HG02938 (cell line): ENCODE measurements around the gene MEGF6.
"Not testable (repeated sequence)": the region's sequence is repeated elsewhere in the genome, so short reads cannot be mapped to it uniquely, and the experiment has no call there.

Experiments used
- ATAC-seq: cut with Tn5 transposase; IDR thresholded peaks from one replicate; pipeline ENCODE4 v1.9.1; 2021; ENCODE audit warnings: mild to moderate bottlenecking, moderate library complexity; ENCODE audit not compliant: unreplicated experiment

Gene MEGF6

DNA sequence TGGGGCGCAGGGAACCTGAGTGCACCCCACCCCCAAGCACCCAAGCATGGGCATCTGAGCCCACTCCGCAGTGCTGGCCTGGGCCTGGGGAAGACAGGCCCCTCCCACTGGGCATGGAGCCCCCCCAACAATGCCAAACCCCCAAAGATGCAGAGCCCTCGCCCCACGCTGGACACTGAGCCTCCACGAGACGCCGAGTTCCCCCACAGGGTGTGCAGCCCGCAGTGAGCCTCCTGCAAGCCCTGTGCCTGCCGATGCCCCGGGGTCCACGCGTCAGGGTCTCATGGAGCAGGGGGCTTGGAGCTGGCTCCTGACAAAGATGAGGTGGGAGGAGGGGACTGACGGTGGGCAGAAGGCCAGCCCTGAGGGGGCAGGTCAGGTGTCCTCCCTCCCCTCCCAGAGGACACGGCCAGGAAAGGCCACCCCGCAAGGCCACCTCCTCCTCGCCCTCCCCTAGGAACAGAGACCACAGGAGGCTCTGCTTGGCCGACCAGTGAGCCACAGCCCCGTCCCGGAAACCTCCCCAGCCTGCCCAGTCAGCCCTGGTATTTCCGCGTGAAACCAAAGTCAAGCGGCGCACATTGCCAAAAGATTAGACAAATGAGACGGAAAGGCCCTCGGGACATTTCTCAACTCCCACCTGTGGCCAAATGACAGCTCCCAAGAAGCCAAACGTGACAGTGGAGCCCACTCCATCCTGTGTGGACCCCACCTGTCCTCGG is 33.4 kb downstream of the MEGF6 start:
- ATAC-seq = no peak

DNA sequence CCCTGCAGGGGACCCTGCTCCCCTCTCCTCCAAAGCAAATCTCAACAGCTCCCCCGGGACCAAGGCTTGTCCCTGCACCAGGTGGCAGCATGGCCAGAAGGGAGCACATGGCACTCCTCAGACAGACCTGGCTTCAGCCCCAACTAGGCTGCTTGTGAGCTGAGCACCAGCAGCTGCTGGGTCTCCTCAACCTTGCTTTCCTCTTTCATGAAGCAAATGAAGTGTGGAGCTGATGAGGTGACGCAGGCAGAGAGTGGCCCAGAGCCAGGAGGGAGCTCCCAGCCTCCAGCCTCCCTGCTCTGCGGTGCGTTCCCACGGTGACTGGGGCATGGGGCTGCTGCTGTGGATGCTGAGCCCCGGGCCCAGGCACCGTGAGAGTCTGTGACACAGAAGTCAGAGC is 34.0 kb downstream of the MEGF6 start:
- ATAC-seq = no peak

DNA sequence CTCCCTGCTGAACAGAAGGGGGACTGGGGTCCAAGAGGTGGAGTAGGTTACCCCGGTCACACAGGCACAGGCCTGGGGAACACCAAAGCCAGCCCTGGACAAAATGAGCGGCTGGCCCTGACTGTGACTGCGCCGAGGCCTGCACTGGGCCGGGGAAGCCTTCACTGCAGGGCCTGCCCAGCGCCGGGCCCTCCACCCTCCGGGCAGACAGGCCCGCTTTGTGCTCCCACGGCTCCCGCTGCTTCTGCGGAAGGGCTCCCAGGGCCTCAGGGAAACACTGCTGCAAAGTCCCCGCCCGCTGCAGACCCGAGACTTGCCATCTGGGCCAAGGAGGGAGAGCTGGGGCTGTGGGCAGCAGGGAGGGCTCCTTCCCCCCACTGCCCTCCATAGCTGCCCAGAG is 35.3 kb downstream of the MEGF6 start:
- ATAC-seq = no peak

DNA sequence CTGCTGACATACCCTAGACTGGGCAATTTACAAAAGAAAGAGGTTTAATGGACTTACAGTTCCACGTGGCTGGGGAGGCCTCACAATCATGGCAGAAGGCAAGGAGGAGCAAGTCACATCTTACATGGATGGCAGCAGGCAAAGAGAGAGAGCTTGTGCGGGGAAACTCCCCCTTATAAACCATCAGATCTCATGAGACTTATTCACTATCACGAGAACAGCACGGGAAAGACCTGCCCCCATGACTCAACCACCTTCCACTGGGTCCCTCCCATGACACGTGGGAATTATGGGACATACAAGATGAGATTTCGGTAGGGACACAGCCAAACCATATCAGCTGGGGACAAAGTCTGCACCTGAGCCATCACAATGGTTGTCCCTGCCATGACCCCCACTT is 35.8 kb downstream of the MEGF6 start:
- not testable (repeated sequence) for ATAC-seq

DNA sequence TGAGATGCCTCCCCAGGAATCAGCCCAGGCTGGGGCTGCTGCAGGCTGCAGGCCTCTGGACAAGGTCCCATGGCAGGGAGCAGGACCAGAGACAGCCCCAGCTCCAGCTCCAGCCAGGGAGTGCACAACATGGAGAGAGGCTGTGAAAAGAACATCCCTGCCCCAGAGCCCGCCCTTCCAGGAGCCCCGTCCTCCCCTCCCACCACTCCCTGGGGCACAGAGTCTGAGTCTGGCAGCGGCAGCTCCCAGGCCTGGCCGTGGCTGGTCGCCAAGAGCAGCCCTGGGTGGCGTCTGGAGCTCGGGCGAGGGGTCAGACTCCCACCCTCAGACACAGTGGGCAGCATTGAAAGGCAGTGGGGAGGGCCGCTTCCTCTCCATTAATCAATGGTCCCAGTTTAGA is 37.8 kb downstream of the MEGF6 start:
- ATAC-seq = no peak

DNA sequence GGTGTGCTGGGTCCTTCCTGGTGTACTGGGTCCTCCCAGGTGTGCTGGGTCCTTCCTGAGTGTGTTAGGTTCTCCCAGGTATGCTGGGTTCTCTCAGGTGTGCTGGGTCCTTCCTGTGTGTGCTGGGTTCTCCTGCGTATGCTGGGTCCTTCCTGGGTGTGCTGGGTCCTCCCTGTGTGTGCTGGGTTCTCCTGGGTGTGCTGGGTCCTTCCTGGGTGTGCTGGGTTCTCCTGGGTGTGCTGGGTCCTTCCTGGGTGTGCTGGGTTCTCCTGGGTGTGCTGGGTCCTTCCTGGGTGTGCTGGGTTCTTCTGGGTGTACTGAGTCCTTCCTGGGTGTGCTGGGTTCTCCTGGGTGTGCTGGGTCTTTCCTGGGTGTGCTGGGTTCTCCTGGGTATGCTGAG is 38.7 kb downstream of the MEGF6 start:
- not testable (repeated sequence) for ATAC-seq

DNA sequence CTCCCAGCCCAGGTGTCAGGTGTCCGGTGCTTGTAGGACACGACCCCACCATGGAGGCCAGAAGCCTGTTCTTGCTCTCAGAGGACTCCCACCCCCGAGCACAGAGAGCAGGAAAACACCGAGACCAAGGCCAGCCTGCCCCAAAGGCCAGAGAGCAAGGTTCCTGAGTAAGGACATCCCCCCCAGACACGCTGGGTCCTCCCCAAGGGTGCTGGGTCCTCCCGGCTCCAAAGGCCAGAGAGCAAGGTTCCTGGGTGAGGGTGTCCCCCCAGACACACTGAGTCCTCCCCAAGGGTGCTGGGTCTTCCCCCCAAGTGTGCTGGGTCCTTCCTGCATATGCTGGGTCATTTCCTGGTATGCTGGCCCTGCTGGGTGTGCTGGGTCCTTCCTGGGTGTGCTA is 40.0 kb downstream of the MEGF6 start:
- no peak for ATAC-seq

DNA sequence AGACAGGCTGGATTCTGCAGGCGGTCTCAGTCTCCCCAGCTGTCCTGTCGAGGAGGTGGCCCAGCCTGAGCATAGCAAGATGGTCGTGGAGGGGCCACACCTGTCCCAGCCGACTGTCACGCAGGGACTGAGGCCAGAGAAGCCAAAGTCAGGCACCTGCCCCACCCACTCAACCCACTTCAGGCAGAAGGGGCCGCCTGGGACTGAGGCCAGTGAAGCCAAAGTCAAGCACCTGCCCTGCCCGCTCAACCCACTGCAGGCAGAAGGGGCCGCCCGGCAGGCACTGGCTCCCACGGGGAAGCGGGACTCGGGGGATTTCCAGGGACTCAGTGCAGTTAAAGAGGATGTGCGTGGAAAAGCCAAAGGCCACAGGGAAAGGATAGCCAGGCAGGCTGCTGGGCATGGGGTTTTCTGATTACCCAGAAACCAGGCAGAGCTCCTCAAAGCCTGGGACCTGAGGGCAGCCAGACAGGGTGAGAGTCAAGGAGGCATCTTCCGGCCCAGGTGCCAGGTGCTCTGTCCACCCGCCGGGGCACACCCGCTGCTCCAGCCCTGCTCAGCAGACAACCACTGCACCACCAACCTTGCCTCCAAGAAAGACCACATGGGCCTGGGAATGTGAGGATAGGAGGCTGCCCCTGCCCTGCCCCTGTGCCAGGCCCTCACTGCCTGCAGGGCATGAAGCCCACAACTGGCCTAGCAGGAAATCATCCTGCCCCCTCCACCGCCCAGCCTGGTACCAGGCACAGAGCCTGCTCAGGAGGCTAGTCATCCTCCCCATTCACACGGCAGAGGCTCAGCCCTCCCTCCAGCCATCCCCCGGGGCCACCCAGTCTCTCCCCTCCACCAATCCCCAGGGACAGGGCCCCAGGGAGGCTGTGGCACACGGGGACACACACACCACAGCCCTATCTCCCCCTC is 41.0 kb downstream of the MEGF6 start:
- ATAC-seq = no peak

DNA sequence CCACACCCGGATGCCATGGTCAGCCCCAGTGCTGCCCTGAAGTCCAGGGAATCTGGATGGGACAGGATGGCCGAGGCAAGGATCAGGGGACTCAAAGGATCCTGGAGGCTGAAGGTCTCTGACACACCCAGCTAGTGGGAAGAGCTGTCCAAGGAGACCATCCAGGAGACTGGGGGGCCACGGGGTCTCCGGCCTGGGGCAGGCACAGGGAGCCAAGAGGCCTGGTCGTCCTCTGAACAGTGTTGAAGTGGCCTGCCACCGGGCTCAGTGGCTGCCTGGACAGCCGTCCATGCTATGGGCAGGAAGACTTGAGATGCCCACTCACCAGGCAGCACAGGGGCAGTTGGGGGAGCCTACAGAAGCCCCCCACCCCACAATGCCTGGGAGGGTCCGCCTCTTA is 41.9 kb downstream of the MEGF6 start:
- ATAC-seq = no peak

DNA sequence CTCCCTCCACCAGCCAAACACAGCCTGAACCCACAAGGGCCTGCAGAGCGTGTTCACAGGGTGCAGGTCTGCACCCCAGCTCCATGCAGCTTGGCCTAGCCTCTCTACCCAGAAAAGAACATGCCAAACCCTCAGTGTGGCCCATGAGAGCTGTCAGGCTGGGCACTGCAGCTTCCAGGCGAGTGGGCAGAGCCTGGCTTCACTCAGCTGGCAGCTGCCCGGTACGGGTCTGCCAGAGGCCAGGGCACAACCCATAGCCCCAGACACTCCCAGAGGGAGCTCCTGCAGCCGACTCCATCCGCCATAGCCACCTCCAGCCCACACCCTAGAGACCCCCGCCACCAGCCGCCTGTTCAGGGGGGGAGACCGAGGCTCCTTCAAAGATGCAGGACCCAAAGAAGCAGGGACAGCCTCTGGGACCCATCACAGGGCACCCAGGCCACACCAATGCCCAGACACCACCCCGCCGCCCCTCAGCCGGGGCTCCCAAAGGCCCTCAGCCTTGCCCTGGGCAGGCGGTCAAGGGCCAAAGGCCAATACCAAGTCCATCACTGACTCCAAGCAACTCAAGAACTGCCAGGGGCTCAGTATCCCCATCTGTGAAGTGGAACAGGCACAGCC is 42.4 kb downstream of the MEGF6 start:
- ATAC-seq = no peak

DNA sequence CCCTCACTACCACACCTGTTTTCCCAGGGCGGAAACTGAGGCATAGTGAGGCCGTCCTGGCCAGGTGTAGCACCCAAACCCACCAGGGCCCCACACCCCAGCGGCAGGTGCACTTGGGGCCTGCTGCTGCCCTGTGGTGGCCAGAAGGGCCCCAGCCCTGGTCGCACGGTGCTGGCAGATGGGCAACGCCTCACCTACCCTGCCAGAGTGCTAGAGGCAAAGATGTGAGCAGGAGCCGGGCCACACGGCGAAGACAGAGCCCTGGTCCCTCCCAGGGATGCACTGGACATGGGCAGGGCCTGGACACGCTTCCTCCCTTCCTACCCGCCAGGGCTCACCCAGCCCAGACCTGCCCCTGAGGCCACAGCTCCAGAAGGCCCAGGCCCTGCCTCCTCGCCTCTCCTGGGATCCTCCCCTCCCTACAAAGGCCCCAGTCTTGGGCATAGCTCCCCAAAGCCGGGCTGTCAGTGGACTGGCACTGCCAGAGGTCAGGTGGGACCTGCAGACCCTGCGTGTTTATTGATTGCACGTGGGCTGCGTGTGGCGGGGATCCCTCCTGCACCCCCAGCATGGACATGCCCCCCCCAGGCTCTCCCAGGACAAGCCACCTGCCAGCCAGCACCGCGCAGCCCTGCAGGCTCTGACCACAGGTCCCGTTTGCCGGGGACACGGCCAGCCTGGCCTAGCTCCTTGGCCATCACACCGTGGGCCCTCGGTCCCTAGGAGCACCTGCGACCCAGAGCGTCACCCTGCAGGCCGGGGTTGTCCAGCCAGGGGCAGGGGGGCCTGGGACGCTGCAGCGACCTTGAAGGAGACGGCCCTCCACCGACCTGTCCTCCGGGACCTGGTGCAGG is 44.1 kb downstream of the MEGF6 start:
- ATAC-seq = no peak

DNA sequence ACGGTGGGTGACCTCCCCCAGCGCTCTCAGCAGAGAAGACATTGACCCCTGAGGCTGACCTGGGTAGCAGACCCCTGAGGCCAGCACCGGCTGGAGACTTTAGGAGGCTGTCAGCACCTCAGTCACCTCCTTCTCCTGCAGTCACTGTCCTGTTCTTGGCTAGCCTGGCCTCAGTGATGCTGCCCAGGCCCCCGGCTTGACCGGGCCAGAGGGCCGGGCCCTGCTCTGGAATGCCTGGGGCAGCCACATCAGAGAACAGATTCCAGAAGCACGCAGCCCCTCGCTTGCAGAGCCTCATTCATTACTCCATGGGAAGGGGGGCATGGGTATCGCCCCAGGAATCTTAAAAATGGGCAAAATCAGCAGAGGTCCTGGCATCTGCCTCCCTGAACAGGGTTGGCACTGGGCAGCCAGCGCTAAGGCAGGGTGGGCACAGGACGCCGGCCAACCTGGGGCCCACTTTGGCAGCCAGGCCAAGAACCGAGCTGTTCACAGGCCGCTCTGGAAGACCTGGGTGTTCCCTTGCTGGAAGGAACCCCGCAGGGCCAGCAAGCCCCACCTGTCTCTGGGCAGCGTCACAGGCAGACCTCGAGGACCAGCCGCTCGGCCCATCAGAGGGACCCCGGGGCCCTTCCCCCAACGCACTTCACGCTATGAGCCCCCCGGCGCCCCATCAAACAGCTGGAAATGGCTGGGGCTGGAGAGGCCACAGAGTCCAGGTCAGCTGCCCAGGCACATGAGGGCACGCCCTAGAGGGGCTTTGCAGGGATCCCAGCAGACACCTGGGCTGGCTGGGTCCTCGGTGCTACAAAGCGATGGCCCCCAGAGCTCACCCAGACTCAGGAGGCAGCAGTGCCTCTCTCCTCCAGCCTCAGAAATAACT is 45.1 kb downstream of the MEGF6 start:
- ATAC-seq = no peak

DNA sequence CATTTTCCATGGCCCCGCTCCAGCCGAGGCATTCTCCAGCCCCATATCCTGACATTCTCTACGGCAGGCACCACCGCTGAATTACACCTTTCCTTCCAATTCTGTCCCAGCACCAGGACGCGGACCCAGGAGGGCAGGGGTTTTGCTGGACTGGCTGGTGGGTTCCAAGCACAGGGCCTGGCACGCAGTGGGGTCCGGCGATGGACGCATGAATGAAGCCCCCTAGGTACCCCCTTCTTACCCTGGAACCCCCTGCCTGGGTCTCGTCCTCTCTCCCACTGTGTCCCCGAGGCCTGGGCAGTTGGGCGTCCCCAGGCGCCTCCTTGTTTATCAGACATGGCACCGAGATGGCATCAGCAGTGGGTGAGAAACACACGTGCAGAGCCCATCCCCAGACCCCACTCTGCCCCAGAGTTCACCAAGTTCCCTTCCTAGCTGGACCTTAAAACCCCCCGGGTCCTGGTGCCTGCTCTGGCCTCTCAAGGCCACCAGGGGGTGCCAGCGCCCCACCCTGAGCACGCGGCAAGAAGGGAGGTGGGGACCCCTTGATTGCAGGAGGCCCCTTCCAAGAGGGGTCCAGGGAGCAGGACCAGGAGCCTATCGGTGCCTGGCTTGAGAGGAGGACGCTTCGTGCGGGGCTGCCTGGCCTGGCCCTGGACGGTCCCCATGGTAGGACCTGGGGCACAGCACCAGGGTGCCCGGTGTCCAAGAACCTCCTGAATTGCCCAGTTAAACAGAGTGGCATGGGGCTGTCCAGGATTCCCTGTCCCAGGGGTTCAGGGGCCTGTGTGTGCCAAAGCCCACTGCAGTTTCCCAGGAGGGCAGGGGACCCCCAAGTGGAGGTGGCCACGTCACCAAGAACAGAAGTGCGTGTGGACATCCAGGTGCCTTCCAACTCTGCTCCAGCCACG is 46.1 kb downstream of the MEGF6 start:
- ATAC-seq = no peak

DNA sequence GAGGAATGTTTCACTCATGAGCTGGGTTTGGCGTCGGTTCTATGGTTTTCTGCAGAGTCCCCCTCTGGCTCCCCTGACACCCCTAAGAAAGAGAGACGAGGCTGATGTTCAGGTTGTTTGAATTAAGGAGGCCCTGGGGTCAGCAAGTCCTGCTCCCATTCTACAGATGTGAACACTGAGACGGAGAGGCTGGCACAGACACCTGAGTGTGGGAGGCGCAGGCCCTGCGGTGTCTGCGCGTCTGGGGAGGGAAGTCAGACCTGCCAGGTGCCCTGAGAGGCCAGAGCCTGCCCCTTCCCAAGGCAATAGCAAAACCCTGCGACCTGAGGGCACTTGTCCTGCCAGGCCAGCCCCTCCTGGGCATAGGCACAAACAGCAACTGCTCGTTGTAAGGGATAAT is 47.7 kb downstream of the MEGF6 start:
- no peak for ATAC-seq

DNA sequence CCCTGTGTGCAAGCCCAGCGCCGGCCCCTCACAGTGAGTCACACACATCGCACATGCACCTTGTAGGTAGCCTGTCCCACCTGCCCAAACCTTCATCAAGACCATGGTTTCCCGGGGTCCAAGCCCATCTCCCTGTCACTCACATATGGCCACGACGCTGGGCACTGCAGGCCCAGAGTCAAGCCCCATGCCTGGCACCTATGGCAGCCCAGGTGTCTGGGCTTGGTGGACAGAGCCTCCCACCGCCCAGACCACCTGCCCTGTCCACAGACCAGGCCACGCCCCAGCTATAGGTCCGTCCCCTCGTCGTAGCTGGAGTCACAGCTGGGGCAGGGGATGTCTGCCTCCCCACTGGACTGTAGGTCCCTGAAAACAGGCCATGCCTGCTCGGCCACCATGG is 48.2 kb downstream of the MEGF6 start:
- no peak for ATAC-seq

DNA sequence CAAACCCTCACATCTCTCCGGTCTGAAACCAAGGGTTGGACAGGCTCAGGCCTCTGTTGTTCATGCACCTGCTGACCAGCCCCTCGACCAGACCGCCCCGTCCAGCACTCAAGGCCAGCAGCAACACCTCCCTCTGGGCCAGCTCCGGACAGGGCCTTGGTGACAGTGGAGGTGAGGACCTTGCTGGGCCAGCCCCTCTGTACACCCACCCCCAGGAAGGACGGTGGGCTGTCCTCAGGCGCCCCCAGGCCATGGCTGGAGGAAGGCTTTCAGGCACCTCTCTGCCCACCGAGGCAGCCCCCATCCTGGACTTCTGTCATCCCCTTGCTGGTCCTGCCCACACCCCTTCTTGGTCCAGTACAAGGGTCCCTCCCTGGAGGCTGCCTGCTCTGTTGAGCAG is 48.6 kb downstream of the MEGF6 start:
- ATAC-seq = no peak

DNA sequence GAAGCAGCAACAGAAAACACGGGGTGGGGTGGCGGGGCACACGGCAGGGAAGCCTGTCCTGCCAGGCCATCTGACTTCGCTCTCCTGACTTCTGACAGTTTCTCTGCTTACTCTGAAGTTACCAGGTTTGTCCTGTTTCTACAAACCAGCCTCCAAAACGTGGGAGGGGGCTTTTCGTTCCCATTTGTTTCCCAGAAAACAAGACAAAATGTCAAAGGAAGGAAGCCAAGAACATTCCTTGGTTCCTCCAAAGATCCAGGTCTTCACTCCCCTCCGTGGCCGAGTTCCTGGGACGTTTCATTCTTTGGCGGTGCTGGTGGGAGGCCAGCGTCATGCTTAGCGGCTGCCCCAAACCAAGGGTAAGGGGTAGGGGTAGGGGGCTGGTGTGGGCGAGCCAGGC is 49.6 kb downstream of the MEGF6 start:
- ATAC-seq = no peak

DNA sequence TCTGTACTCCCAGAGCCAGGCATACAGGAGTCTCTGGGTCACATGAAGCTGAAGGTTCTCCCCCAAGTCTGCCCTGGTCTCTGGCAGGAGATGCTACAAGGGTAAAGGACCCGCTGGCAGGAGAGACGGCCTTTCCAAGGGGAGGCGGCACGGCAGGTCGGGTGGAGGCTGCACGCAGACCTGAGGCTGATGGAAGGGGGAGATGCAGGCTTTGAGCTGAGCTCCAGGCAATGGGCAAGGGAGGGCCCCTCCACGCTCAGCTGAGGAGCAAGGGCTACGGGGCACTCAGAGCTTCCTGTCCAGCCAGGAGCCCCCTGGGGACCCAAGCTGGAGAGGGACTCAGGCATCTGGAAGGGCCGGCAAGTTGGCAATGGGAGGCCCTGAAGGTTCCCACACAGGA is 50.3 kb downstream of the MEGF6 start:
- ATAC-seq = no peak
